Neural cell (in vitro differentiated cells): ENCODE measurements around the gene PODXL2. TPM values are rescaled to one million over a fixed set of nuclear protein-coding genes. Genes with fewer than 3 reads are reported as not detected.

Experiments used
- H2AFZ ChIP-seq: fragments of 200-600, 300-800 bp; sonication (generic), shearing (Covaris generic); 2 replicates; pipeline ENCODE4 v1.6.0; 2014; ENCODE audit warnings: low read depth, mild to moderate bottlenecking, antibody characterized with exemption, low read length, moderate library complexity
- H3F3A ChIP-seq: fragments of 200-600 bp; shearing (Covaris generic); 2 replicates; pipeline ENCODE4 v1.6.1; 2016; ENCODE audit warnings: mild to moderate bottlenecking, moderate library complexity, mixed read lengths, antibody characterized with exemption, low read length; ENCODE audit not compliant: insufficient read depth, poor library complexity, severe bottlenecking
- H3K27ac ChIP-seq: fragments of 200-600, 300-800 bp; sonication (generic), shearing (Covaris generic); 2 replicates; pipeline ENCODE4 v1.5.1; 2014; ENCODE audit warnings: mild to moderate bottlenecking, low read length, moderate library complexity
- H3K27me3 ChIP-seq: fragments of 300-800, 200-600 bp; sonication (generic), shearing (Covaris generic); 2 replicates; pipeline ENCODE4 v1.6.0; 2014; ENCODE audit warnings: mild to moderate bottlenecking, low read depth, low read length, moderate library complexity; ENCODE audit not compliant: insufficient read depth
- H3K36me3 ChIP-seq: fragments of 300-800, 200-600 bp; sonication (generic), shearing (Covaris generic); 2 replicates; pipeline ENCODE4 v1.5.1; 2014; ENCODE audit warnings: mild to moderate bottlenecking, antibody characterized with exemption, low read length, moderate library complexity; ENCODE audit not compliant: insufficient read depth
- H3K4me2 ChIP-seq: fragments of 300-800, 200-600 bp; sonication (generic), shearing (Covaris generic); 2 replicates; pipeline ENCODE4 v1.6.0; 2014; ENCODE audit warnings: mild to moderate bottlenecking, low read length
- H3K4me3 ChIP-seq: fragments of 300-800, 200-600 bp; sonication (generic), shearing (Covaris generic); 2 replicates; pipeline ENCODE4 v1.5.1; 2014; ENCODE audit warnings: mild to moderate bottlenecking, low read length, moderate library complexity
- H3K79me2 ChIP-seq: fragments of 200-600 bp; shearing (Covaris generic); replicated peaks from 2 replicates; pipeline ENCODE4 v1.6.0; 2014; ENCODE audit warnings: mild to moderate bottlenecking, low read length, moderate library complexity; ENCODE audit not compliant: insufficient read depth
- H3K9ac ChIP-seq: fragments of 300-800, 200-600 bp; sonication (generic), shearing (Covaris generic); 2 replicates; pipeline ENCODE4 v1.6.1; 2016; ENCODE audit warnings: mild to moderate bottlenecking, low read length, mixed read lengths
- H3K9me2 ChIP-seq: fragments of 200-600 bp; shearing (Covaris generic); 2 replicates; pipeline ENCODE4 v1.6.1; 2016; ENCODE audit warnings: mild to moderate bottlenecking, low read length, mixed read lengths; ENCODE audit not compliant: insufficient read depth
- H3K9me3 ChIP-seq: fragments of 200-600, 300-800 bp; sonication (generic), shearing (Covaris generic); 2 replicates; pipeline ENCODE4 v1.6.1; 2016; ENCODE audit warnings: mild to moderate bottlenecking, mixed run types, low read length, moderate library complexity, mixed read lengths
- H4K20me1 ChIP-seq: fragments of 200-600 bp; shearing (Covaris generic); 2 replicates; pipeline ENCODE4 v1.6.1; 2016; ENCODE audit warnings: mild to moderate bottlenecking, mixed run types; ENCODE audit not compliant: insufficient read depth
- CTCF ChIP-seq: fragments of 450-650 bp; IDR thresholded peaks from 2 replicates; pipeline ENCODE4 v1.5.1; 2014; ENCODE audit warnings: antibody characterized with exemption, mild to moderate bottlenecking, moderate library complexity; ENCODE audit not compliant: poor library complexity, severe bottlenecking
- EZH2 ChIP-seq: fragments of 200-600, 300-800 bp; shearing (Covaris generic), sonication (generic); IDR thresholded peaks from 2 replicates; pipeline ENCODE4 v1.6.1; 2014; ENCODE audit warnings: antibody characterized with exemption, low read length, borderline replicate concordance, mild to moderate bottlenecking; ENCODE audit not compliant: insufficient read depth, poor library complexity, severe bottlenecking
- MXI1 ChIP-seq: fragments of 450-650 bp; conservative IDR thresholded peaks from 2 replicates; pipeline ENCODE4 v1.6.1; 2014; ENCODE audit warnings: antibody characterized with exemption, mild to moderate bottlenecking; ENCODE audit not compliant: poor library complexity, severe bottlenecking
- POLR2AphosphoS5 ChIP-seq: IDR thresholded peaks from 2 replicates; pipeline ENCODE4 v1.6.1; 2012
- RAD21 ChIP-seq: fragments of 450-650 bp; conservative IDR thresholded peaks from 2 replicates; pipeline ENCODE4 v1.6.1; 2014; ENCODE audit warnings: antibody characterized with exemption, mild to moderate bottlenecking, moderate library complexity
- SMC3 ChIP-seq: fragments of 450-650 bp; conservative IDR thresholded peaks from 2 replicates; pipeline ENCODE4 v1.6.1; 2014; ENCODE audit warnings: antibody characterized with exemption, mild to moderate bottlenecking, moderate library complexity; ENCODE audit not compliant: poor library complexity
- TAF1 ChIP-seq: IDR thresholded peaks from 2 replicates; pipeline ENCODE4 v1.6.1; 2012; ENCODE audit warnings: low read depth
- polyA plus RNA-seq: library from polyadenylated mRNA; depleted of rRNA; stranded (reverse); fragments of >200 nt; gene quantifications from 2 replicates; pipeline ENCODE4 v1.2.3, GENCODE V29; 2014
- TF ChIP-seq, protein P1 (sequence below): IDR thresholded peaks from 2 replicates; pipeline ENCODE4 v1.6.1; 2012; ENCODE audit warnings: borderline replicate concordance

PODXL2 gene
- polyA plus RNA-seq, 1 donor from 2014 or later = 266 TPM

- H3K27me3 ChIP-seq = no peaks in the 10 kb centered on the region
- H3K9ac ChIP-seq = no peak overlapping the region
- no peaks in the 10 kb centered on the region for H3K9me3 ChIP-seq
- H3K27ac ChIP-seq = no peak overlapping the region
- H3K9me2 ChIP-seq = no peaks in the 10 kb centered on the region
- no peak overlapping the region for H2AFZ ChIP-seq
- H3K4me2 ChIP-seq = no peak overlapping the region
- TF ChIP-seq, protein P1, sequence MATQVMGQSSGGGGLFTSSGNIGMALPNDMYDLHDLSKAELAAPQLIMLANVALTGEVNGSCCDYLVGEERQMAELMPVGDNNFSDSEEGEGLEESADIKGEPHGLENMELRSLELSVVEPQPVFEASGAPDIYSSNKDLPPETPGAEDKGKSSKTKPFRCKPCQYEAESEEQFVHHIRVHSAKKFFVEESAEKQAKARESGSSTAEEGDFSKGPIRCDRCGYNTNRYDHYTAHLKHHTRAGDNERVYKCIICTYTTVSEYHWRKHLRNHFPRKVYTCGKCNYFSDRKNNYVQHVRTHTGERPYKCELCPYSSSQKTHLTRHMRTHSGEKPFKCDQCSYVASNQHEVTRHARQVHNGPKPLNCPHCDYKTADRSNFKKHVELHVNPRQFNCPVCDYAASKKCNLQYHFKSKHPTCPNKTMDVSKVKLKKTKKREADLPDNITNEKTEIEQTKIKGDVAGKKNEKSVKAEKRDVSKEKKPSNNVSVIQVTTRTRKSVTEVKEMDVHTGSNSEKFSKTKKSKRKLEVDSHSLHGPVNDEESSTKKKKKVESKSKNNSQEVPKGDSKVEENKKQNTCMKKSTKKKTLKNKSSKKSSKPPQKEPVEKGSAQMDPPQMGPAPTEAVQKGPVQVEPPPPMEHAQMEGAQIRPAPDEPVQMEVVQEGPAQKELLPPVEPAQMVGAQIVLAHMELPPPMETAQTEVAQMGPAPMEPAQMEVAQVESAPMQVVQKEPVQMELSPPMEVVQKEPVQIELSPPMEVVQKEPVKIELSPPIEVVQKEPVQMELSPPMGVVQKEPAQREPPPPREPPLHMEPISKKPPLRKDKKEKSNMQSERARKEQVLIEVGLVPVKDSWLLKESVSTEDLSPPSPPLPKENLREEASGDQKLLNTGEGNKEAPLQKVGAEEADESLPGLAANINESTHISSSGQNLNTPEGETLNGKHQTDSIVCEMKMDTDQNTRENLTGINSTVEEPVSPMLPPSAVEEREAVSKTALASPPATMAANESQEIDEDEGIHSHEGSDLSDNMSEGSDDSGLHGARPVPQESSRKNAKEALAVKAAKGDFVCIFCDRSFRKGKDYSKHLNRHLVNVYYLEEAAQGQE = no peak
- no peak for TF ChIP-seq EZH2
- H4K20me1 ChIP-seq = no peaks in the 10 kb centered on the region
- H3F3A ChIP-seq = no peaks in the 10 kb centered on the region
- no peaks in the 10 kb centered on the region for H3K36me3 ChIP-seq
- H3K4me3 ChIP-seq = no peak overlapping the region
- H3K79me2 ChIP-seq = no peaks in the 10 kb centered on the region
These were observed 82.2 kb downstream of the PODXL2 start for GRCh38 chr3:127711021-127711695.

- no peaks in the 10 kb centered on the region for H4K20me1 ChIP-seq
- no peaks in the 10 kb centered on the region for H3K79me2 ChIP-seq
- no peak overlapping the region for H3K4me3 ChIP-seq
- no peaks in the 10 kb centered on the region for H3F3A ChIP-seq
- TF ChIP-seq, protein P1 = no peak
- TF ChIP-seq CTCF (no peak), TAF1 (no peak), RAD21 (no peak), MXI1 (no peak), SMC3 (no peak), POLR2AphosphoS5 (no peak), EZH2 (no peak)
- H3K9ac ChIP-seq = no peak overlapping the region
- no peaks in the 10 kb centered on the region for H3K36me3 ChIP-seq
- no peak overlapping the region for H3K27ac ChIP-seq
- no peaks in the 10 kb centered on the region for H3K27me3 ChIP-seq
- H3K4me2 ChIP-seq = no peak overlapping the region
- no peak overlapping the region for H2AFZ ChIP-seq
- H3K9me2 ChIP-seq = no peaks in the 10 kb centered on the region
- H3K9me3 ChIP-seq = no peaks in the 10 kb centered on the region
These were observed 82.9 kb downstream of the PODXL2 start for GRCh38 chr3:127711896-127712295.
